ENCODE data around the gene AKR1E2. TPM values are rescaled to one million over a fixed set of nuclear protein-coding genes. Genes with fewer than 3 reads are reported as not detected.

Gene AKR1E2
- total RNA-seq, 3 donors from 2014 or later (not counting 1 experiment from before 2014, with no cell fraction given), result 0.56 to 4.0 (median 3.7) TPM

GRCh38 chr10:4819067-4819466 is 6.9 kb upstream of the AKR1E2 start:
- Mint-ChIP-seq H3K4me3 (no peak overlapping the region), H3K36me3 (no peaks in the 10 kb centered on the region), H3K27ac (no peak overlapping the region), H3K9me3 (no peaks in the 10 kb centered on the region), H3K27me3 (ENCODE audit: low read depth in 2 of 2) (peaks cover 22 to 35% of the 10 kb centered on the region in 2 donors), H3K4me1 (no peaks in the 10 kb centered on the region)
- intact Hi-C loops (cut with micrococcal nuclease), result no loop called here
- ATAC-seq (no peak), DNase-seq (no peak)
- no peak for TF ChIP-seq CTCF (IDR thresholded peaks at IDR 0.05)
- H3K27ac ChIP-seq (ENCODE audit: low read length), result no peak overlapping the region
- no peak overlapping the region for H3K4me3 ChIP-seq (ENCODE audit: low read length)
- H3K27me3 ChIP-seq (ENCODE audit: control insufficient read depth, insufficient read depth, low read length), result peaks cover 2% of the 10 kb centered on the region
- no peaks in the 10 kb centered on the region for H3K9me3 ChIP-seq (ENCODE audit: control insufficient read depth, insufficient read depth, low read length)
- no peaks in the 10 kb centered on the region for H3K36me3 ChIP-seq (ENCODE audit: control insufficient read depth, insufficient read depth, low read length)
- H3K4me1 ChIP-seq (ENCODE audit: control insufficient read depth, insufficient read depth, low read length), result peaks cover 4% of the 10 kb centered on the region
- WGBS (ENCODE audit: insufficient coverage), result 86% methylated on average over 1 of the region's 2 CpGs

GRCh38 chr10:4819707-4820106 is 6.3 kb upstream of the AKR1E2 start:
- no peaks in the 10 kb centered on the region for H3K36me3 Mint-ChIP-seq
- WGBS (ENCODE audit: insufficient coverage), result 43% methylated on average over 5 of the region's 7 CpGs
- H3K4me1 Mint-ChIP-seq, result no peaks in the 10 kb centered on the region
- peaks cover 4% of the 10 kb centered on the region for H3K4me1 ChIP-seq (ENCODE audit: control insufficient read depth, insufficient read depth, low read length)
- no peak overlapping the region for H3K4me3 Mint-ChIP-seq
- ATAC-seq (peak in 1 of 3 donors; percentile 55), DNase-seq (no peak)
- H3K27me3 Mint-ChIP-seq (ENCODE audit: low read depth in 2 of 2), result peaks cover 27 to 40% of the 10 kb centered on the region in 2 donors
- no peak for TF ChIP-seq CTCF (IDR thresholded peaks at IDR 0.05)
- H3K9me3 Mint-ChIP-seq, result no peaks in the 10 kb centered on the region
- intact Hi-C loops (cut with micrococcal nuclease), result no loop called here
- no peaks in the 10 kb centered on the region for H3K9me3 ChIP-seq (ENCODE audit: control insufficient read depth, insufficient read depth, low read length)
- H3K4me3 ChIP-seq (ENCODE audit: low read length), result no peak overlapping the region
- H3K27ac Mint-ChIP-seq, result no peak overlapping the region
- no peak overlapping the region for H3K27ac ChIP-seq (ENCODE audit: low read length)
- H3K36me3 ChIP-seq (ENCODE audit: control insufficient read depth, insufficient read depth, low read length), result no peaks in the 10 kb centered on the region
- peaks cover 2% of the 10 kb centered on the region for H3K27me3 ChIP-seq (ENCODE audit: control insufficient read depth, insufficient read depth, low read length)

GRCh38 chr10:4820804-4821401 is 5.1 kb upstream of the AKR1E2 start:
- Mint-ChIP-seq H3K4me3 (no peak overlapping the region), H3K27me3 (ENCODE audit: low read depth in 2 of 2) (peaks cover 31 to 47% of the 10 kb centered on the region in 2 donors), H3K27ac (no peak overlapping the region), H3K4me1 (peaks cover 0 to 3% of the 10 kb centered on the region in 2 donors), H3K9me3 (no peaks in the 10 kb centered on the region), H3K36me3 (no peaks in the 10 kb centered on the region)
- no peak for TF ChIP-seq CTCF (IDR thresholded peaks at IDR 0.05)
- intact Hi-C loops (cut with micrococcal nuclease), result no loop called here
- Histone ChIP-seq H3K36me3 (ENCODE audit: control insufficient read depth, insufficient read depth, low read length) (no peaks in the 10 kb centered on the region), H3K4me3 (ENCODE audit: low read length) (no peak overlapping the region), H3K4me1 (ENCODE audit: control insufficient read depth, insufficient read depth, low read length) (peaks cover 4% of the 10 kb centered on the region), H3K27me3 (ENCODE audit: control insufficient read depth, insufficient read depth, low read length) (peaks cover 7% of the 10 kb centered on the region), H3K27ac (ENCODE audit: low read length) (no peak overlapping the region), H3K9me3 (ENCODE audit: control insufficient read depth, insufficient read depth, low read length) (no peaks in the 10 kb centered on the region)
- WGBS (ENCODE audit: insufficient coverage), result 68% methylated on average over 8 of the region's 8 CpGs
- no peak for DNase-seq
- ATAC-seq, result no peak

GRCh38 chr10:4822208-4822607 is 3.8 kb upstream of the AKR1E2 start:
- Histone ChIP-seq H3K27me3 (ENCODE audit: control insufficient read depth, insufficient read depth, low read length) (peaks cover 11% of the 10 kb centered on the region), H3K27ac (ENCODE audit: low read length) (no peak overlapping the region), H3K4me3 (ENCODE audit: low read length) (no peak overlapping the region), H3K36me3 (ENCODE audit: control insufficient read depth, insufficient read depth, low read length) (no peaks in the 10 kb centered on the region), H3K4me1 (ENCODE audit: control insufficient read depth, insufficient read depth, low read length) (peaks cover 11% of the 10 kb centered on the region), H3K9me3 (ENCODE audit: control insufficient read depth, insufficient read depth, low read length) (no peaks in the 10 kb centered on the region)
- 59% methylated on average over 4 of the region's 5 CpGs for WGBS (ENCODE audit: insufficient coverage)
- Mint-ChIP-seq H3K4me1 (peaks cover 0 to 14% of the 10 kb centered on the region in 2 donors), H3K9me3 (no peaks in the 10 kb centered on the region), H3K27me3 (ENCODE audit: low read depth in 2 of 2) (peaks cover 31 to 47% of the 10 kb centered on the region in 2 donors), H3K36me3 (no peaks in the 10 kb centered on the region), H3K4me3 (no peak overlapping the region), H3K27ac (no peak overlapping the region)
- intact Hi-C loops (cut with micrococcal nuclease), result no loop called here
- no peak for TF ChIP-seq CTCF (IDR thresholded peaks at IDR 0.05)
- DNase-seq, result no peak
- ATAC-seq, result no peak
